HepG2 (cell line): ENCODE results near the gene MAPRE3. TPM values are rescaled to one million over a fixed set of nuclear protein-coding genes. Genes with fewer than 3 reads are reported as not detected.

ENCODE experiments used
- ATAC-seq: fragments of 200-7000 bp; cut with Tn5 transposase; 3 replicates; pipeline ENCODE4 v1.9.1; 2020; ENCODE audit warnings: mild to moderate bottlenecking, moderate library complexity
- BruUV-seq: library from RNA; stranded (reverse); fragments of 400-500 nt; replicated peaks from 2 replicates; lab custom pipeline; 2021; lab: Mats Ljungman, UMichigan
- CTCF ChIA-PET: fragments of 300-600 bp; formaldehyde crosslinking; extraction: SDS; loops from one replicate; lab custom pipeline; 2021; ENCODE audit warnings: low total read pairs, inconsistent platforms, low intra/inter-chr PET ratio; lab: Yijun Ruan, JAX
- POLR2A ChIA-PET: fragments of 350-600 bp; sonication (Branson Sonifier 250); formaldehyde crosslinking; loops from one replicate; lab custom pipeline; 2020; ENCODE audit warnings: antibody characterized with exemption, inconsistent platforms; lab: Yijun Ruan, JAX
- DNase-seq: peaks from one replicate; pipeline ENCODE4 v3.0.0-alpha.2; 2015; ENCODE audit warnings: low spot score
- FAIRE-seq: peaks from 3 replicates; lab custom pipeline; 2011; peaks lifted over from hg19 to GRCh38; lab: Jason Lieb, UNC
- H2AFZ ChIP-seq: one replicate; pipeline ENCODE4 v1.6.1; 2011; ENCODE audit warnings: low read length, inconsistent platforms
- H3K27ac ChIP-seq: fragments of 300-600 bp; 3 replicates; pipeline ENCODE4 v1.8.0; 2011; ENCODE audit warnings: mixed run types, mild to moderate bottlenecking, mixed read lengths, low read length, inconsistent platforms; ENCODE audit not compliant: insufficient read depth; ENCODE audit errors: extremely low read length
- H3K27me3 ChIP-seq, 2 experiments: fragments of 200-600 bp in 1 of 2; 2 replicates in 1 of 2; 3 replicates in 1 of 2; pipeline versions ENCODE4 v1.6.0 to v1.8.0; 2011; ENCODE audit warnings: low read length in 2 of 2, mild to moderate bottlenecking in 2 of 2, moderate library complexity in 2 of 2, inconsistent platforms in 1 of 2; ENCODE audit not compliant: insufficient read depth in 2 of 2, control insufficient read depth in 1 of 2
- H3K36me3 ChIP-seq, 2 experiments: fragments of 200-600 bp in 1 of 2; replicated peaks in 1 of 2; 2 replicates in 1 of 2; 3 replicates in 1 of 2; pipeline versions ENCODE4 v1.5.1 to v1.8.0; 2011; ENCODE audit warnings: low read length in 2 of 2, inconsistent platforms in 1 of 2; ENCODE audit not compliant: insufficient read depth in 2 of 2, control insufficient read depth in 1 of 2
- H3K4me1 ChIP-seq: 2 replicates; pipeline ENCODE4 v1.5.1; 2012; ENCODE audit warnings: low read length, inconsistent platforms; ENCODE audit not compliant: insufficient read depth
- H3K4me2 ChIP-seq: 2 replicates; pipeline ENCODE4 v1.6.0; 2011; ENCODE audit warnings: low read depth, low read length, inconsistent platforms
- H3K4me3 ChIP-seq, 3 experiments: fragments of 200-600 bp in 1 of 3; sonication (generic), shearing (Covaris generic) in 1 of 3; replicated peaks in 1 of 3; 2 replicates each; pipeline ENCODE4 v1.5.1; 2011 to 2016; ENCODE audit warnings: low read length in 3 of 3, inconsistent platforms in 2 of 3, low read depth in 2 of 3, mild to moderate bottlenecking in 2 of 3, control low read depth in 1 of 3, mixed read lengths in 1 of 3; ENCODE audit not compliant: insufficient read depth in 1 of 3
- H3K79me2 ChIP-seq: one replicate; pipeline ENCODE4 v1.6.1; 2011; ENCODE audit warnings: low read length, inconsistent platforms; ENCODE audit not compliant: insufficient read depth
- H3K9ac ChIP-seq: 2 replicates; pipeline ENCODE4 v1.6.0; 2011; ENCODE audit warnings: mild to moderate bottlenecking, low read depth, low read length, inconsistent platforms; ENCODE audit not compliant: insufficient read depth
- H3K9me3 ChIP-seq: 2 replicates; pipeline ENCODE4 v1.5.1; 2012; ENCODE audit warnings: mild to moderate bottlenecking, low read length
- H4K20me1 ChIP-seq: 2 replicates; pipeline ENCODE4 v1.6.0; 2011; ENCODE audit warnings: inconsistent platforms, mild to moderate bottlenecking, low read length, moderate library complexity; ENCODE audit not compliant: insufficient read depth
- FOSL2 ChIP-seq: sonication (generic); formaldehyde crosslinking; IDR thresholded peaks from 2 replicates; pipeline ENCODE4 v1.4.0; 2020; ENCODE audit warnings: missing genetic modification reagents
- FOXO1 ChIP-seq: sonication (generic); formaldehyde crosslinking; IDR thresholded peaks from 2 replicates; pipeline ENCODE4 v1.4.0; 2020; ENCODE audit warnings: missing genetic modification reagents
- KLF16 ChIP-seq, 2 experiments: sonication (generic) in 1 of 2; formaldehyde crosslinking in 1 of 2; IDR thresholded peaks; 2 replicates each; pipeline versions ENCODE4 v1.6.1 to v1.8.0; 2016 to 2023; ENCODE audit warnings: missing genetic modification reagents in 2 of 2, missing compliant biosample characterization in 1 of 2
- NONO ChIP-seq, 2 experiments: fragments of 450-650 bp in 1 of 2; sonication (generic) in 1 of 2; formaldehyde crosslinking in 1 of 2; IDR thresholded peaks in 1 of 2; conservative IDR thresholded peaks in 1 of 2; 2 replicates each; pipeline versions ENCODE4 v1.6.1 to v1.8.0; 2017 to 2022; ENCODE audit warnings: mild to moderate bottlenecking in 1 of 2, missing genetic modification reagents in 1 of 2, moderate library complexity in 1 of 2
- SPEN ChIP-seq: sonication (generic); formaldehyde crosslinking; IDR thresholded peaks from 2 replicates; pipeline ENCODE4 v1.5.1; 2020; ENCODE audit warnings: low read depth, mild to moderate bottlenecking, missing genetic modification reagents
- ZBTB20 ChIP-seq: sonication (generic); formaldehyde crosslinking; IDR thresholded peaks from 2 replicates; pipeline ENCODE4 v1.8.1; 2023; ENCODE audit warnings: missing genetic modification reagents, low read depth, mild to moderate bottlenecking, borderline replicate concordance
- ZNF44 ChIP-seq: sonication (generic); formaldehyde crosslinking; IDR thresholded peaks from 2 replicates; pipeline ENCODE4 v1.5.1; 2020; ENCODE audit warnings: mild to moderate bottlenecking, missing genetic modification reagents
- ZNF605 ChIP-seq: sonication (generic); formaldehyde crosslinking; IDR thresholded peaks from 2 replicates; pipeline ENCODE4 v1.8.0; 2022; ENCODE audit warnings: mild to moderate bottlenecking, missing genetic modification reagents
- ZNF607 ChIP-seq: sonication (generic); formaldehyde crosslinking; IDR thresholded peaks from 2 replicates; pipeline ENCODE4 v1.5.1; 2020; ENCODE audit warnings: missing genetic modification reagents, mild to moderate bottlenecking, borderline replicate concordance
- WGBS: methylation state at CpG from one replicate; pipeline ENCODE4 v1.1.6; 2017; ENCODE audit warnings: low lambda C conversion rate; 5-methylcytosine and 5-hydroxymethylcytosine counted together
- in situ Hi-C: cut with HindIII; loops from 2 replicates; pipeline ENCODE4 v1.10.0; 2017; ENCODE audit warnings: low pct_unique_long_range_greater_than_20kb; ENCODE audit not compliant: extremely low pct_ligation_motif_present
- intact Hi-C: fragments of 100-400 bp; cut with micrococcal nuclease; formaldehyde crosslinking; loops from one replicate; pipeline ENCODE4 v1.10.0; 2022; ENCODE audit not compliant: unreplicated experiment
- polyA plus RNA-seq, 8 experiments: library from polyadenylated mRNA; depleted of rRNA in 3 of 8; stranded (reverse) in 7 of 8; unstranded in 1 of 8; fragments of >200 nt; fragmentation: Illumina TruSeq in 4 of 8; extraction: Trizol in 4 of 8; gene quantifications; 2 replicates each; pipeline versions ENCODE4 v1.2.1 to v1.2.3, GENCODE V29; 2011 to 2016; ENCODE audit warnings: low read depth in 4 of 8, missing spikeins in 1 of 8, mixed read lengths in 1 of 8; ENCODE audit not compliant: insufficient read depth in 1 of 8
- total RNA-seq, 5 experiments: library from RNA; depleted of rRNA; stranded (reverse); fragments of >200 nt; fragmentation: Illumina TruSeq; extraction: Trizol; gene quantifications; 2 replicates each; pipeline ENCODE4 v1.2.3, GENCODE V29; 2016; ENCODE audit warnings: low read depth in 1 of 5
- TF ChIP-seq, protein P1 (sequence below): sonication (generic); formaldehyde crosslinking; IDR thresholded peaks from 2 replicates; pipeline ENCODE4 v1.5.0; 2020; ENCODE audit warnings: mild to moderate bottlenecking, missing genetic modification reagents, borderline replicate concordance
- TF ChIP-seq, protein P2 (sequence below): sonication (generic); formaldehyde crosslinking; IDR thresholded peaks from 2 replicates; pipeline ENCODE4 v1.4.0; 2020; ENCODE audit warnings: missing genetic modification reagents
- TF ChIP-seq, protein P3 (sequence below): sonication (generic); formaldehyde crosslinking; IDR thresholded peaks from 2 replicates; pipeline ENCODE4 v1.5.1; 2020; ENCODE audit warnings: mild to moderate bottlenecking, missing genetic modification reagents, borderline replicate concordance

Gene MAPRE3
- total and polyA plus RNA-seq, 2 of the 13 experiments (the other 11 are each of a cell fraction or from before 2014, with no cell fraction given) = 0.31 to 0.91 TPM

DNA sequence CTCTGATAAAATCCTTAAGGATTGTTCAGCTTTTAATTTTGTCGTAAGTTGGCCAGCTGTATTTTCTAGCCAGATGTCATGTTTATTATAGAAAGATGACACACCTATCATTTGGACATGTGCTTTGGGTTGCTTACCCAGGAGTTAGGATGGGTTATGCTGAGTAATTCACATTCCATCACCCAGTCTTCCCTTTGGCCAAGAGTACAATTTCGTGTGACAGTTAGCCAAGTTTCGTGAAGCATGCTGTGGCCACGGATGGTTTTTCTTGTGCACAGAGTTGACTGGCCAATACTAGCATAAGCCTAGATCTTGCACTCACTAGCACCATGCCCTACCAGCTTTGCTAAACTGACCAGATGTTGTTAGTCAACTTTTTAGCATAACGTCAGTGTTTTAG is 5.8 kb downstream of the MAPRE3 start (continued):
- no peak for TF ChIP-seq FOSL2 (CRISPR knock-in tag)
- TF ChIP-seq KLF16 (CRISPR knock-in tag; IDR thresholded peaks at IDR 0.05) = no peak
- no peak for TF ChIP-seq ZNF607
- no peak for TF ChIP-seq SPEN (CRISPR knock-in tag)
- TF ChIP-seq, all 625 proteins: peak for 0

DNA sequence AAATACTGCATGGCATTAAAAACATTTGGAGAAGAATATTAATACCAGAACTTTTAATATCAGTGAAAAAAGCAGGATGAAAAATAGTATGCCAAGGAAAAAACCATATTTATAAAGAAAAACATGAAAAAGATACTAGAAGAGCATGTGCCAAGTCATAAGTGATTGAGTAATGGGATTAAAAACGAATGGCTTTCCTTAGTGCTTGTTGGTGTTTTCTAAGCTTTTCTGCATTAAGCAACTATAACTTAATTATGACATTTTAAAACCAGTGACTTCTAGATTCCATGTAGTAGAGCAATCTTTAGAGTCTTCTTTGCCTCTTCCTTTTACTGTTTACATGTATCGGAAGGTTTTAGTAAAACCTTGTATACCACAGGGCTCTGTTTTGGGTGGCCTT is 6.6 kb downstream of the MAPRE3 start:
- TF ChIP-seq ZNF605 = no peak
- no peak for TF ChIP-seq ZBTB20 (CRISPR knock-in tag)
- no peak for TF ChIP-seq ZNF44
- TF ChIP-seq, protein P1, sequence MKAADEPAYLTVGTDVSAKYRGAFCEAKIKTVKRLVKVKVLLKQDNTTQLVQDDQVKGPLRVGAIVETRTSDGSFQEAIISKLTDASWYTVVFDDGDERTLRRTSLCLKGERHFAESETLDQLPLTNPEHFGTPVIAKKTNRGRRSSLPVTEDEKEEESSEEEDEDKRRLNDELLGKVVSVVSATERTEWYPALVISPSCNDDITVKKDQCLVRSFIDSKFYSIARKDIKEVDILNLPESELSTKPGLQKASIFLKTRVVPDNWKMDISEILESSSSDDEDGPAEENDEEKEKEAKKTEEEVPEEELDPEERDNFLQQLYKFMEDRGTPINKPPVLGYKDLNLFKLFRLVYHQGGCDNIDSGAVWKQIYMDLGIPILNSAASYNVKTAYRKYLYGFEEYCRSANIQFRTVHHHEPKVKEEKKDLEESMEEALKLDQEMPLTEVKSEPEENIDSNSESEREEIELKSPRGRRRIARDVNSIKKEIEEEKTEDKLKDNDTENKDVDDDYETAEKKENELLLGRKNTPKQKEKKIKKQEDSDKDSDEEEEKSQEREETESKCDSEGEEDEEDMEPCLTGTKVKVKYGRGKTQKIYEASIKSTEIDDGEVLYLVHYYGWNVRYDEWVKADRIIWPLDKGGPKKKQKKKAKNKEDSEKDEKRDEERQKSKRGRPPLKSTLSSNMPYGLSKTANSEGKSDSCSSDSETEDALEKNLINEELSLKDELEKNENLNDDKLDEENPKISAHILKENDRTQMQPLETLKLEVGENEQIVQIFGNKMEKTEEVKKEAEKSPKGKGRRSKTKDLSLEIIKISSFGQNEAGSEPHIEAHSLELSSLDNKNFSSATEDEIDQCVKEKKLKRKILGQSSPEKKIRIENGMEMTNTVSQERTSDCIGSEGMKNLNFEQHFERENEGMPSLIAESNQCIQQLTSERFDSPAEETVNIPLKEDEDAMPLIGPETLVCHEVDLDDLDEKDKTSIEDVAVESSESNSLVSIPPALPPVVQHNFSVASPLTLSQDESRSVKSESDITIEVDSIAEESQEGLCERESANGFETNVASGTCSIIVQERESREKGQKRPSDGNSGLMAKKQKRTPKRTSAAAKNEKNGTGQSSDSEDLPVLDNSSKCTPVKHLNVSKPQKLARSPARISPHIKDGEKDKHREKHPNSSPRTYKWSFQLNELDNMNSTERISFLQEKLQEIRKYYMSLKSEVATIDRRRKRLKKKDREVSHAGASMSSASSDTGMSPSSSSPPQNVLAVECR (CRISPR knock-in tag) = no peak
- no peak for TF ChIP-seq NONO (IDR thresholded peaks at IDR 0.05)
- TF ChIP-seq NONO (CRISPR knock-in tag; conservative IDR thresholded peaks at IDR 0.05) = no peak
- TF ChIP-seq, protein P2, sequence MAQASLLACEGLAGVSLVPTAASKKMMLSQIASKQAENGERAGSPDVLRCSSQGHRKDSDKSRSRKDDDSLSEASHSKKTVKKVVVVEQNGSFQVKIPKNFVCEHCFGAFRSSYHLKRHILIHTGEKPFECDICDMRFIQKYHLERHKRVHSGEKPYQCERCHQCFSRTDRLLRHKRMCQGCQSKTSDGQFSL (CRISPR knock-in tag) = no peak
- TF ChIP-seq, protein P3, sequence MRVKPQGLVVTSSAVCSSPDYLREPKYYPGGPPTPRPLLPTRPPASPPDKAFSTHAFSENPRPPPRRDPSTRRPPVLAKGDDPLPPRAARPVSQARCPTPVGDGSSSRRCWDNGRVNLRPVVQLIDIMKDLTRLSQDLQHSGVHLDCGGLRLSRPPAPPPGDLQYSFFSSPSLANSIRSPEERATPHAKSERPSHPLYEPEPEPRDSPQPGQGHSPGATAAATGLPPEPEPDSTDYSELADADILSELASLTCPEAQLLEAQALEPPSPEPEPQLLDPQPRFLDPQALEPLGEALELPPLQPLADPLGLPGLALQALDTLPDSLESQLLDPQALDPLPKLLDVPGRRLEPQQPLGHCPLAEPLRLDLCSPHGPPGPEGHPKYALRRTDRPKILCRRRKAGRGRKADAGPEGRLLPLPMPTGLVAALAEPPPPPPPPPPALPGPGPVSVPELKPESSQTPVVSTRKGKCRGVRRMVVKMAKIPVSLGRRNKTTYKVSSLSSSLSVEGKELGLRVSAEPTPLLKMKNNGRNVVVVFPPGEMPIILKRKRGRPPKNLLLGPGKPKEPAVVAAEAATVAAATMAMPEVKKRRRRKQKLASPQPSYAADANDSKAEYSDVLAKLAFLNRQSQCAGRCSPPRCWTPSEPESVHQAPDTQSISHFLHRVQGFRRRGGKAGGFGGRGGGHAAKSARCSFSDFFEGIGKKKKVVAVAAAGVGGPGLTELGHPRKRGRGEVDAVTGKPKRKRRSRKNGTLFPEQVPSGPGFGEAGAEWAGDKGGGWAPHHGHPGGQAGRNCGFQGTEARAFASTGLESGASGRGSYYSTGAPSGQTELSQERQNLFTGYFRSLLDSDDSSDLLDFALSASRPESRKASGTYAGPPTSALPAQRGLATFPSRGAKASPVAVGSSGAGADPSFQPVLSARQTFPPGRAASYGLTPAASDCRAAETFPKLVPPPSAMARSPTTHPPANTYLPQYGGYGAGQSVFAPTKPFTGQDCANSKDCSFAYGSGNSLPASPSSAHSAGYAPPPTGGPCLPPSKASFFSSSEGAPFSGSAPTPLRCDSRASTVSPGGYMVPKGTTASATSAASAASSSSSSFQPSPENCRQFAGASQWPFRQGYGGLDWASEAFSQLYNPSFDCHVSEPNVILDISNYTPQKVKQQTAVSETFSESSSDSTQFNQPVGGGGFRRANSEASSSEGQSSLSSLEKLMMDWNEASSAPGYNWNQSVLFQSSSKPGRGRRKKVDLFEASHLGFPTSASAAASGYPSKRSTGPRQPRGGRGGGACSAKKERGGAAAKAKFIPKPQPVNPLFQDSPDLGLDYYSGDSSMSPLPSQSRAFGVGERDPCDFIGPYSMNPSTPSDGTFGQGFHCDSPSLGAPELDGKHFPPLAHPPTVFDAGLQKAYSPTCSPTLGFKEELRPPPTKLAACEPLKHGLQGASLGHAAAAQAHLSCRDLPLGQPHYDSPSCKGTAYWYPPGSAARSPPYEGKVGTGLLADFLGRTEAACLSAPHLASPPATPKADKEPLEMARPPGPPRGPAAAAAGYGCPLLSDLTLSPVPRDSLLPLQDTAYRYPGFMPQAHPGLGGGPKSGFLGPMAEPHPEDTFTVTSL (CRISPR knock-in tag) = no peak
- TF ChIP-seq FOXO1 (CRISPR knock-in tag) = no peak
- ChIA-PET POLR2A (no interaction called here), CTCF (no interaction called here)
- Histone ChIP-seq H3K4me2 (no peak overlapping the region), H3K4me3 (no peak overlapping the region), H3K27ac (no peak overlapping the region), H3K4me1 (peaks cover 5% of the 10 kb centered on the region), H4K20me1 (no peaks in the 10 kb centered on the region), H2AFZ (no peak overlapping the region), H3K36me3 (no peaks in the 10 kb centered on the region), H3K27me3 (peaks cover 0 to 28% of the 10 kb centered on the region in 2 experiments; a peak in 3 of 5 replicates), H3K79me2 (no peaks in the 10 kb centered on the region), H3K9ac (no peak overlapping the region), H3K9me3 (no peaks in the 10 kb centered on the region)
- ATAC-seq = no peak
- DNase-seq = no peak
- intact Hi-C loops = no loop called here
- FAIRE-seq = no peak
- BruUV-seq = no TSS peak
- 50% methylated on average over 2 of the region's 2 CpGs for WGBS
- in situ Hi-C loops = no loop called here
